GM13976 (cell line): ENCODE data around the gene XK.

Source experiments
- DNase-seq: peaks from one replicate; pipeline ENCODE4 v3.0.0; 2012; ENCODE audit warnings: low spot score
- in situ Hi-C: fragments of 300-500 bp; cut with MboI; formaldehyde crosslinking; loops from one replicate; pipeline ENCODE4 v1.12.0; 2022; ENCODE audit warnings: low sequenced_read_pairs, mixed read lengths, inconsistent platforms; ENCODE audit not compliant: unreplicated experiment
- TF ChIP-seq, protein P1 (sequence below): IDR thresholded peaks from 2 replicates; pipeline ENCODE4 v1.5.1; 2012; ENCODE audit warnings: borderline replicate concordance, mild to moderate bottlenecking; ENCODE audit not compliant: insufficient read depth; ENCODE audit errors: extremely low read depth, missing control alignments, control extremely low read depth

Gene XK

DNA sequence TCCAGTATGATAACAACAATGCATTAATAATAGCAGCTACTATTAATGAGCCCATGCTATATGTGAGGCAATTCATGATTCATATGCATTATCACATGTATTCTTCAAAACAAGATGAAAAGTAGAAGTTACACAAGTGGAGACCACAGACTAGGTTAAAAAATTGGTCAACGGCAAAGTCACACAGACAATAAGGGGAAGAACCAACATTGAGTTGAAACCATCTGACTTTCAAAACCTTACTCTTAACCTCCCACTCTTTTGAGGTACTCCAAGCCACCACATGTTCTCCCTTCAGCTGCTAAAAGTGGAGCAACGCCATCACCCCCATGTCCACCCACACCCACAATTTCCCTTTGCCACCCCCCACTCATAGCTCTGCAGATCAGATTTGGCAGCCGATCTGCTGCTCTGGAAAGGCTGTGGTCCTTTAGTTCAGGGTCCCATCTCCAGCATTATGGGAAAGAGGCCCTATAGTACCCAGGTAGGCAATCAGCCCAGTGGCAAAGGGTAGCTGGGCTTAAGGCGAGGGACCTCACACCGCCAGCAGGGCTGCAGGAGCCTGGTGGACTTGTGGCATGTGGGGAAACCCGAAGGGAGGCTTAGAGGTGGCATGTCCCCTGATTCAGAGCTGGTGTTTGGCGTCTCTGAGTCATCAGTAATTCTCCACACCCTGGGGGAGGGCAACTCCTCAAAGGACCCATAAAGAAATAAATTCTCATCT lies 60.8 kb downstream of the XK start:
- DNase-seq, result peak; percentile 40
- TF ChIP-seq, protein P1, sequence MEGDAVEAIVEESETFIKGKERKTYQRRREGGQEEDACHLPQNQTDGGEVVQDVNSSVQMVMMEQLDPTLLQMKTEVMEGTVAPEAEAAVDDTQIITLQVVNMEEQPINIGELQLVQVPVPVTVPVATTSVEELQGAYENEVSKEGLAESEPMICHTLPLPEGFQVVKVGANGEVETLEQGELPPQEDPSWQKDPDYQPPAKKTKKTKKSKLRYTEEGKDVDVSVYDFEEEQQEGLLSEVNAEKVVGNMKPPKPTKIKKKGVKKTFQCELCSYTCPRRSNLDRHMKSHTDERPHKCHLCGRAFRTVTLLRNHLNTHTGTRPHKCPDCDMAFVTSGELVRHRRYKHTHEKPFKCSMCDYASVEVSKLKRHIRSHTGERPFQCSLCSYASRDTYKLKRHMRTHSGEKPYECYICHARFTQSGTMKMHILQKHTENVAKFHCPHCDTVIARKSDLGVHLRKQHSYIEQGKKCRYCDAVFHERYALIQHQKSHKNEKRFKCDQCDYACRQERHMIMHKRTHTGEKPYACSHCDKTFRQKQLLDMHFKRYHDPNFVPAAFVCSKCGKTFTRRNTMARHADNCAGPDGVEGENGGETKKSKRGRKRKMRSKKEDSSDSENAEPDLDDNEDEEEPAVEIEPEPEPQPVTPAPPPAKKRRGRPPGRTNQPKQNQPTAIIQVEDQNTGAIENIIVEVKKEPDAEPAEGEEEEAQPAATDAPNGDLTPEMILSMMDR, result no peak
- in situ Hi-C loops, result loop anchor here (25.0 kb wide), 1 partner anchor 416 kb away; no protein-coding TSS in a partner anchor

GRCh38 chrX:37746951-37747350 lies 61.4 kb downstream of the XK start:
- TF ChIP-seq, protein P1, result no peak
- DNase-seq, result no peak
- in situ Hi-C loops, result loop anchor here (25.0 kb wide), 1 partner anchor 415 kb away; no protein-coding TSS in a partner anchor

DNA sequence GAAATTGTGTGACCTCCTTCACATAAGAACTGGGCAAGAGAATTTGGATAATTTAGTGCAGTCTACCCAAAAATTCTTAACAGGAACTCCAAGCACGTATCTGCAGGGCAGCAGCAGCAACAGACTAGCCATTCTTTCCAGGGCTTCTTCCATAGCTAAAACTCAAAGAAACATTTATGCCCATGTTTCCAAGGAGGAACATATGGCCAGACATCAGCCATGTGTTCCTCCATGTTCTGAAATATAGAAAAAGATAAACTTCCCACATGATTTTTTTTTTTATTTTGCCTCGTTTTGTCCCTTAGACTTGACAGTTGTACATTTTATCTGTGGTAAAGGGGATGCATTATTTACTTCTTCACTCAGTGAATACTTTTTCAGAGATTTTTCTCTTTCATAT lies 66.7 kb downstream of the XK start:
- DNase-seq, result no peak
- in situ Hi-C loops, result no loop called here
- TF ChIP-seq, protein P1, result no peak

DNA sequence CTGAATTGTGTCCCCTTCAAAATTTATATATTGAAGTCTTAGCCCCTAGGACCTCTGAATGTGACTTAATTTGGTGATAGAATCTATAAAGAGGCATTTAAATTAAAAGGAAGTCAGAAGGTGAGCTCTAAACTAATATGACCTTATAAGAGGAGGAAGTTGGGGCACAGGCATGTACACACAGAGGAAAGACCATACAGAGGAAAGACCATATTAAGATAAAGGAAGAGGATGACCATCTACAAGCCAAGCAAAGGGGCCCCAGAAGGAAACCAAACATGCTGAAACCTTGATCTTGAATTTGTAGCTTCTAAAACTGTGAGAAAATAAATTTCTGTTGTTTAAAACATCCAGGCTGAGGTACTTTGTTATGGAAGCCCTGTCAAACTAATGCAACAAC lies 67.3 kb downstream of the XK start:
- TF ChIP-seq, protein P1, result no peak
- no peak for DNase-seq
- in situ Hi-C loops, result no loop called here

DNA sequence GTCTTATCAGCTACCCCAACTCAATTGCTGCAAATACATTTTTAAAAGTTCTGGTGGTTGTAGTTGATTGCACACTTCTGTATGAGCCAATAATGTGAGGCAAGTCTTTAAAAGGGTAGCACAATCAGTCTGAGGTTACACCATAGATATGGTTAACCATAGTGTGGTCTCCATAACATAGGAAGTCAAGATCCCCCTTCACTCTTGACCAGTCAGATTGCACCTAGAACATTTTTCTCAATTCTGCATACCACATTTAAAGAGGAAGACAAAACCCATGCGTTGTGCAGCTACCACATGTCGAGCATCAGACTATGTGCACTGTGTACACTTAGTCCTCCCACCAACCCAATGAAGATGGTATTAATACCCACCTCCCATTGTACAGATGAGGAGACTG lies 67.8 kb downstream of the XK start:
- in situ Hi-C loops, result no loop called here
- TF ChIP-seq, protein P1, result no peak
- no peak for DNase-seq

DNA sequence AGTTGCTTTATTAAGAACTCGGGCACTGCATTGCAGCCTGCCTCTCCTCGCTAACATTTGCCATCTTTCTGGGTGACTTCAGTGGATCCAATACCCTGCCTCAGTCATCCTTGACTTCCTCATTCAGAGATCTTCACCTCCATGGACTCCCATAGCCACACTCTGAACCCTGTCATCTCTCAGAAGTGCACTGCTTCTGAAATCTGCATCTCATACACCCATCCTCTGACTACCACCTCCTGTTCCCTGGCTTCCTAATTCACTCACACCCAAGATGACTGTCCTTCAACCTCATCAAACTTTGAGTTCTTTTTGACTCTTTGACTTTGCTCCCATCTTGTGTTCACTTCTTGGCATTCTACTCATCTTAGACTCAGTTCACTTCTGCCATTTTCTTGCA lies 68.9 kb downstream of the XK start:
- in situ Hi-C loops, result no loop called here
- TF ChIP-seq, protein P1, result no peak
- DNase-seq, result no peak

GRCh38 chrX:37755025-37755424 lies 69.4 kb downstream of the XK start:
- TF ChIP-seq, protein P1, result no peak
- in situ Hi-C loops, result no loop called here
- DNase-seq, result no peak
